VCaP (cell line): ENCODE data around the gene PCDHGA3.
"Not testable (repeated sequence)": the region's sequence is repeated elsewhere in the genome, so short reads cannot be mapped to it uniquely, and the experiment has no call there.

Experiments
- H3K27ac ChIP-seq: fragments of 450-650 bp; 2 replicates; pipeline ENCODE4 v1.5.1; 2017
- TF ChIP-seq, protein P1 (sequence below): fragments of 450-650 bp; conservative IDR thresholded peaks from 2 replicates; pipeline ENCODE4 v1.5.1; 2017; ENCODE audit warnings: mild to moderate bottlenecking, moderate library complexity

PCDHGA3 gene

DNA sequence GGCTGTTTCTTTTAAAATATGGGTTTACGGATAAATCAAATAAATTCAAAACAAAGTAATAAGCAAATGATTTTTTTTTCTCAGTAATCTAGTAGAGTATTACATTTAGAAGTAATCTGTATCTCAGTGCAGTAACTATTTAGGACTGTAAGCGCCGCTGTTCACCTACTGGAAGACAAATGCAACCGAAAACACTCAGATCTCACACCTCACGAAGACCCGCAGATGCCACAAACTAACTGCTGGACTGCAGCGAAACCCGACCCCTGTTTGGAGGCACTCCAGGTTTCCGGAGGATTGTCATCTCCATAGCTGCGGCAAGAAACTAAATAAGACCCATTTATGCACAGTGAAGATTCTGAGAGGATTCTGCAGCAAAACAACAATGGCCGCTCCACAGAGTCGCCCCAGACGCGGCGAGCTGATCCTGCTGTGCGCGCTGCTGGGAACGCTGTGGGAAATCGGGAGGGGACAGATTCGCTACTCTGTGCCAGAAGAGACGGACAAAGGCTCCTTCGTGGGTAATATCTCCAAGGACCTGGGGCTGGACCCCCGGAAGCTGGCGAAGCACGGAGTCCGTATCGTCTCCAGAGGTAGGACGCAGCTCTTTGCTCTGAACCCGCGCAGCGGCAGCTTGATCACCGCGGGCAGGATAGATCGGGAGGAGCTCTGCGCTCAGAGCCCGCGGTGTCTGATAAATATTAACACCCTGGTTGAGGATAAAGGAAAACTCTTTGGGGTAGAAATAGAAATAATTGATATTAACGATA lies 49.0 kb downstream of the PCDHGA3 start, which contains the start of gene PCDHGA8:
Gene PCDHGA8, plus strand, starts transcription at position 205 of the 770 bp plus-strand sequence. Its CDS starts 181 bp downstream, at position 386.
- TF ChIP-seq, protein P1, sequence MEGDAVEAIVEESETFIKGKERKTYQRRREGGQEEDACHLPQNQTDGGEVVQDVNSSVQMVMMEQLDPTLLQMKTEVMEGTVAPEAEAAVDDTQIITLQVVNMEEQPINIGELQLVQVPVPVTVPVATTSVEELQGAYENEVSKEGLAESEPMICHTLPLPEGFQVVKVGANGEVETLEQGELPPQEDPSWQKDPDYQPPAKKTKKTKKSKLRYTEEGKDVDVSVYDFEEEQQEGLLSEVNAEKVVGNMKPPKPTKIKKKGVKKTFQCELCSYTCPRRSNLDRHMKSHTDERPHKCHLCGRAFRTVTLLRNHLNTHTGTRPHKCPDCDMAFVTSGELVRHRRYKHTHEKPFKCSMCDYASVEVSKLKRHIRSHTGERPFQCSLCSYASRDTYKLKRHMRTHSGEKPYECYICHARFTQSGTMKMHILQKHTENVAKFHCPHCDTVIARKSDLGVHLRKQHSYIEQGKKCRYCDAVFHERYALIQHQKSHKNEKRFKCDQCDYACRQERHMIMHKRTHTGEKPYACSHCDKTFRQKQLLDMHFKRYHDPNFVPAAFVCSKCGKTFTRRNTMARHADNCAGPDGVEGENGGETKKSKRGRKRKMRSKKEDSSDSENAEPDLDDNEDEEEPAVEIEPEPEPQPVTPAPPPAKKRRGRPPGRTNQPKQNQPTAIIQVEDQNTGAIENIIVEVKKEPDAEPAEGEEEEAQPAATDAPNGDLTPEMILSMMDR = no peak
- H3K27ac ChIP-seq = no peak within 1 kb of the TSS

DNA sequence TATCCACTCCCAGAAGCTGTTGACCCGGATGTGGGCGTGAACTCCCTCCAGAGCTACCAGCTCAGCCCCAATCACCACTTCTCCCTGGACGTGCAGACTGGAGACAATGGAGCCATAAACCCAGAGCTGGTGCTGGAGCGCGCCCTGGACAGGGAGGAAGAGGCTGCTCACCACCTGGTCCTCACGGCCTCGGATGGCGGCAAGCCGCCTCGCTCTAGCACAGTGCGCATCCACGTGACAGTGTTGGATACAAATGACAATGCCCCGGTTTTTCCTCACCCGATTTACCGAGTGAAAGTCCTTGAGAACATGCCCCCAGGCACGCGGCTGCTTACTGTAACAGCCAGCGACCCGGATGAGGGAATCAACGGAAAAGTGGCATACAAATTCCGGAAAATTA lies 49.6 kb downstream of the PCDHGA3 start:
- TF ChIP-seq, protein P1 = no peak
- no peak overlapping the region for H3K27ac ChIP-seq

DNA sequence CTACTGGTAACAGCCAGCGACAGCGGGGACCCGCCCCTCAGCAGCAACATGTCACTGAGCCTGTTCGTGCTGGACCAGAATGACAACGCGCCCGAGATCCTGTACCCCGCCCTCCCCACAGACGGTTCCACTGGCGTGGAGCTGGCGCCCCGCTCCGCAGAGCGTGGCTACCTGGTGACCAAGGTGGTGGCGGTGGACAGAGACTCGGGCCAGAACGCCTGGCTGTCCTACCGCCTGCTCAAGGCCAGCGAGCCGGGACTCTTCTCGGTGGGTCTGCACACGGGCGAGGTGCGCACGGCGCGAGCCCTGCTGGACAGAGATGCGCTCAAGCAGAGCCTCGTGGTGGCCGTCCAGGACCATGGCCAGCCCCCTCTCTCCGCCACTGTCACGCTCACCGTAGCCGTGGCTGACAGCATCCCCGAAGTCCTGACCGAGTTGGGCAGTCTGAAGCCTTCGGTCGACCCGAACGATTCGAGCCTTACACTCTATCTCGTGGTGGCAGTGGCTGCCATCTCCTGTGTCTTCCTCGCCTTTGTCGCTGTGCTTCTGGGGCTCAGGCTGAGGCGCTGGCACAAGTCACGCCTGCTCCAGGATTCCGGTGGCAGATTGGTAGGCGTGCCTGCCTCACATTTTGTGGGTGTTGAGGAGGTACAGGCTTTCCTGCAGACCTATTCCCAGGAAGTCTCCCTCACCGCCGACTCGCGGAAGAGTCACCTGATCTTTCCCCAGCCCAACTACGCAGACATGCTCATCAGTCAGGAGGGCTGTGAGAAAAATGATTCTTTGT lies 51.0 kb downstream of the PCDHGA3 start:
- H3K27ac ChIP-seq = not testable (repeated sequence)
